Transverse colon (tissue), 1 donor: Measurements from ENCODE around the gene TBATA.

Source experiments
- EP300 ChIP-seq: sonication (generic); formaldehyde crosslinking; IDR thresholded peaks from one replicate; pipeline ENCODE4 v1.6.1; 2017; ENCODE audit warnings: antibody characterized with exemption, low read depth
- POLR2A ChIP-seq: fragments of 450-650 bp; IDR thresholded peaks from one replicate; pipeline ENCODE4 v1.6.1; 2016; ENCODE audit warnings: antibody characterized with exemption, mild to moderate bottlenecking, moderate library complexity

- no peak for TF ChIP-seq POLR2A
- no peak for TF ChIP-seq EP300
These were observed 62.3 kb downstream of the TBATA start for GRCh38 chr10:70722820-70723424.
